Measurements from ENCODE around the gene OPALIN.

The OPALIN gene, protein sequence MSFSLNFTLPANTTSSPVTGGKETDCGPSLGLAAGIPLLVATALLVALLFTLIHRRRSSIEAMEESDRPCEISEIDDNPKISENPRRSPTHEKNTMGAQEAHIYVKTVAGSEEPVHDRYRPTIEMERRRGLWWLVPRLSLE

DNA sequence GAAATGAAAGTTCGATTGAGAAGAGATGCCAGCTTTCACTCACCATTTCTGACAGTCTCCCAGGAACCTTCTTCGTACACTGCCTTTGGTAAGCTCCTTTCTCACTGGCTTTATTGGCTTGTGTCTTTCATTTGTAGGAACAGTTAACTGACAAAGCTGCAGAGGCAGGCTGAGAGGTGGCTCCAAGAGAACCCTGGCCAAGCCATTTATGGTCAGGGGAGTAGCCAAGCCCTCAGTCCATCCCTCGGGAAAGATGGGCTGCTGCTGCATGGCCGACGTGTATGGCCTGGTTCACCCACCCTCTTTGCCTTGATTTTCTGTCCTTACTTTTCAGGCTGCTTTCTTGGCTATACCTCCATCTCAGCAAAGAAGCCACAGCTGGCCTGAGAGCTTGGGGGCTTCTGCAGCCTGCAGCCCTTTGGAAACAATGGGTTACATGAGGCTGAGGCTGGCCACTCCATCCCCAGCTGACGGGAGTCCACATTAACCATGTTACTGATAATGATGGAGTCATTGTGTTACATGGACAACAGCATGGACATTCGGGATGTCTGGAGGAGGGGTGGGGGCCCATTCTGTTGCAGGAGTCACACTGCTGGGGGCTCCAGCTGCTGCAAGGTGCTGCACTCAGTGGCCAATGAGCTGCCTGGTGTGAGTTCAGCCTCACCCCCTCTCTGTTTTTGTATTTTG is at the start of gene OPALIN:
TSS of gene OPALIN (minus strand) at position 152 of the 690 bp plus-strand sequence. CDS start at position 46, 106 bp downstream.
- DNase-seq, result no peak

DNA sequence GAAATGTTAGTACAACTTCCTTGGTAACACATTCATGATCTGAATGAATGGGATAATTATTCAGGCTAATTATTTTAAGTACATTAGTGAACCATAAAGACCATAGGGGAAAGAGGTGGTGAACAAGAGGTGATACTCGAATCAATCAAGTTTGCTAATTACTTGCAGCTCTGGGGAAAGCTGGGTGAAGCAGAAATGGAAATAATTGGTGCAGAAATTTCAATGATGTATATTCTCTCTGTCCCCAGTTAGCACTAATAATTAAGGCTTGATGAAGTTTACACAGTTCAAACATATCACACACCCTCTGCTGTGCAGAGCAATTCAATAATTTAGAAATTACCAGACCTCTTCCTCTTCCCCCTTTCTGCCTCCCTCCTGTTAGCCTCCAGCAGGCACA is 49.4 kb upstream of the OPALIN start:
- DNase-seq, result no peak

GRCh38 chr10:96407560-96408069 is 48.8 kb upstream of the OPALIN start:
- DNase-seq, result no peak

DNA sequence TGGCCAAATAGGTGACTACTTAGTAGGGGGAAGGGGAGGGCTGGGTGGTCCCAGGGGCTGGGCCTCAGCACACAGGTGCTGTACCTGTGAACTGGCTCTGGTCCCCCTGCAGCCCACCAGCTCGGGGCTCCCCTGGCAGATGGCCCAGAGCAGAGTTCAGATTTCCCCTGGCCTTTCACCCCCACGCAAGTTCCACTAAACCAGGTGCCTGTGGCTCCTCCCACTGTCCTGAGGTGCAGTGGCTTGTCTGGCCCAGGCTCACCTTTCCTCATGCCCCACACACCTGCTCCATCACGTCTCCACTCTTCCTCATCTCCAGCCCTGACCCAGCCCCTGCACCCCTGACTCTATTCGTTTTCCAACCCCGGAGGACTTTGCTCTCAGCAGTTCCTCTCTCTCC is 47.3 kb upstream of the OPALIN start:
- DNase-seq, result no peak

GRCh38 chr10:96402417-96403305 is 43.9 kb upstream of the OPALIN start:
- no peak for DNase-seq

GRCh38 chr10:96401036-96401435 is 42.2 kb upstream of the OPALIN start:
- no peak for DNase-seq

GRCh38 chr10:96400465-96400864 is 41.7 kb upstream of the OPALIN start:
- DNase-seq, result no peak

DNA sequence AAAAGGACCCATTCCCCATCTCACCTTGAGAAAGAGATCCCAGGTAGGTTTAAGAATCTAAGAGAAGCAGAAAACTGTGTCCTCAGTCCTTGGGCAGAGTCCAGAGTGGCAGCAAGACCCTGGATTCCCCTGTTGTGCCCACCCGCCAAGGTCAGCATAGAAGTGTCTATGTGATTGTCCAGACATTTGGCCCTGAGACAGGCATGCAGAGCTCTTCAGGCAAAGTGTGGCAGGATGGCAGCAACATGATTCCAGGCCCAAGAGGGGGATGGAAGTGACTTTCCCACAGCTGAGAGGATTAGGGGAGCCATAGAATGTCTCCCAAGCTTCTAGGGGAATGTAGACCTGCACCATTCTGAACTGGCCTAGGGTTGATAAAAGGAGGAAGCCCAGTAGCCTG is 39.1 kb upstream of the OPALIN start:
- no peak for DNase-seq

DNA sequence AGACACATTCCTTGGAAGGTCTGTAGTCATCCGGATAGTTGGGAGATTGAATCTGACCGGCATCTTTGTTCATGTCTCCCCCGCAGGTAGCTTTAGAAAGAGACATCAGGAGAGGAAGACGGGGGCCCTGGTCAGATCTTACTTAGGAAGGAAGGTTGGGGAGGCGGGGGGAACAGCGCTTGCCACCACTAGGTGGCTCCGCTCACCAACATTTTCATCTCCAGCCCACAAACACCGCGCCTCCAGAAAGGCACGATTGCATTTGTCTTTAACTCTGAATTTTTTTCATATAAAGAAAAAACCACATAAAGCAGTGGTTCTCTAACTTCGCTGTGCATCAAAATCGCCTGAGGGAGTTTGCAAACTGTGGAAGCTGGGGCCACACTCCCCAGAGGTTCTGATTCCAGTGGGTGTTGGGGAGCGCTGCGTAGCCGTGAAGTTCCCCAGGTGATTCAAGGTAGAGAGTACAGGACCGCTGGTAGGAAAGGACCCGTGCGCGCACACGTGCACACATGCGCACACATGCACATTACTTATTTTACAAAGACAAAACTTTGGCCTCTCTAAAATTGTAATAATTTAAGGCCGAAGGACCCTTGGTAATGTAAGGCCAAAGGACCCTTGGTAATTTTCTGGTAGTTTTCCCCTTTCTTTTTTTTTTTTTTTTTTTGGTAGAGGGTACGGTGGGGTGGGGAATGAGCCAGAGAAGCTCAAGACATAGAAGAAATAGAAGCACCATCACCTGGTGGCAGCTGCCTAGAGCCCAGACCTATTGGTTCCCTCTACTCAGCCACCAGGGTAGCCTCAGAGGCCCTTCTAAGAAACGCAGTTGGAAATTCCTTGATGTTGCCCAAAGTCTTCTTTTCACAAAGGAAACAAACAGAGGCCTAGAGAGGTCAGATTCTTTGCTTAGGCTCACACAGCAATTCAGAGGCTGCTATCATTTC is 37.4 kb upstream of the OPALIN start:
- DNase-seq, result peak; percentile 25

- DNase-seq, result no peak
Observed at GRCh38 chr10:96390460-96390864, 31.7 kb upstream of the OPALIN start.

DNA sequence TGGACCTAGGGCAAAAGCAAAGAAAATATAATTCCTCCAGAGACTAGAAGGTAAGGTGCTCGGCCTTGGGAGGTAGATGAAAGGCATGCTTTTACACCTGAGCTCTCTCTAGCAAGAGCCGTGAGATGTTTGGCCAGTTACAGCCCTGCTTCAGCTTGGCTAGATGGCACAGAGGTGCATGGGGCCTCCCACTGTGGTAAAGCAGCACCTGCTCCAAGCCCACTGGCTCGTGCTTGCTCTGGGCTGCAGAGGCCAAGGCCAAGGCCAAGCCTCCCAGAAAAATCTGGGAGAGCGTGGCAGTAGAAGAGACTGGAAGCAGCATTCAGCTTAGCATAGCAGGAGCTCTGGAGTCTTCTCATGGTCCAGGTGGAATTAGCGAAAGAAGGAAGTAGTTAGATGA is 31.0 kb upstream of the OPALIN start:
- no peak for DNase-seq

DNA sequence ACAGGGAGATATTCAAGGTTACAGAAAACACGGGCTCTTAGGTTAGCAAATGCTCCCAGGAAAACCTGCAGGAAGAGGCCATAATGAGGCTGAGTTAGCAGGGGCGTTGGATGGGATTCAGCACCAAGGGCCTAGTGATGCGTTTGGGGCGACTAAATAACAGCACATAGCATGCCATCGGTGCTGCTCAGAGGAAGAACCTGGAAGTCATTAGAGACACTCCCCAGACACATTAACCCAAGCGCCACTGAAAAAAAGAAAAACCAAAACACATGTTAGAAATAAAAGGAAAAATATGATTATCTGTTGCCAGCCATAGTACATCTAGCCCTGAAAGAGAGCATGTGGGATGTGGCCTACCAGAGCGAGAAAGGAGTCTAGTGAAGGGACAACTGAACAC is 28.8 kb upstream of the OPALIN start:
- no peak for DNase-seq

GRCh38 chr10:96387161-96387560 is 28.4 kb upstream of the OPALIN start:
- peak; percentile 10 for DNase-seq

- DNase-seq, result no peak
Observed at GRCh38 chr10:96384506-96384905, 25.7 kb upstream of the OPALIN start.

GRCh38 chr10:96380821-96381220 is 22.0 kb upstream of the OPALIN start:
- DNase-seq, result peak; percentile 9

GRCh38 chr10:96379758-96380157 is 21.0 kb upstream of the OPALIN start:
- no peak for DNase-seq

DNA sequence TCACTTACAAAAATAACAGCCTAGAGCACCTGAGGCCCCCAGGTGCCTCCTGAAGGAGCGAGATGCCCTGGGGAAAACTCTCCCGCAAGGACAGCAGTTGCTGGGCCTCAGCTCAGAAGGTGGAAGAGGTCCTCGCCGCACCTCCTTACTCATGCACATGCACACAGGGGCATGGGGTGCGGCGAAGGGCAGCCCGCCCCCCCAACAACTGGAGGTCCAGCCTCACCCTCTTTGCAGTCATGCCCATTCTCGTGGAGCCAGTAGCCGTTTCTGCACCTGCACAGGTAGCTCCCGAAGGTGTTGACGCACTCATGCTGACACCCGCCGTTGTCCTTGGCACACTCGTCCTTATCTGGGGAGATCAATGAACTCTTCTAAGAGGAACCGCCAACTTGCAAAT is 19.9 kb upstream of the OPALIN start:
- DNase-seq, result no peak

DNA sequence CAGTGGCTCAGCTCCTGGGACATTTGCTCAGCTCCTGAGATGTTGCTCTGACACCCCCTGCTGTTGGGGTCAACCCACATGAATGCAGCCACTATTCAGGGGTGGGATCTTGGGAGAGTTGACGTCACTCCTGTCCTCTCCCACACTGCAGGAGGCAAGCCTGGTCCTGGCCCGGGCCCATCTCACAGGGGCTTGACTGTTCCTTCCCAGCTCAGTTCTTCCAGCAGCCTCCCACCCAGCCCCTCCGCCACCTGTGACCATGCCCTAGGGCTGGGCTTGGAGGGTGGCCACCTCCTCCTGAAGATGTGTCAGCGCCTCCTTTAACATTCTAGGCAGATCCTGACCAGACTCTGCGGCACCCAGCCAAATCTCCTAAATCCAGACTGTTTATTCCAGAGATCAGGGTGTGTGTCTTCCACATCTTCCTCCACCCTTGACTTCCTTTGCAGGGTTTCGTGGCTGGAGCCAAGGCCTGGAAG is 19.1 kb upstream of the OPALIN start:
- no peak for DNase-seq

DNA sequence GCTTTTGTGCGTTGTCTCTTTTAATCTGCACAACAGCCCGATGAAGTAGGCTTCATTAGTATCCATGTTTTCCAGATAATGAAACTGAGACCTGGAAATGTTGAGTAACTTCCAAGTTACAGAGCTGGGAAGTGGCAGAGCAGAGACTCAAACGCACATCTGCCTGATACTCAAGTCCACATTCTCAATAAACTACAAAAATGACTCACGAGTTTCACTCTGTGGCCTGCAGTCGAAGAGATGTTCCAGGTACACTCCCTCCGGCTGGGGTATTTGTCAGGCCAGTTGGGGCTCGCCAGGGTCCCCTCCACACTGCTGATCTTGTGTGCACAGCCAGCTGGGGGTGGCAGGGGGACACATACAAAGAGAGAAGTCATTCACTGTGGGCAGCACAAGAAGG is 17.7 kb upstream of the OPALIN start:
- DNase-seq, result no peak

GRCh38 chr10:96374985-96375830 is 16.4 kb upstream of the OPALIN start:
- peak; percentile 73 for DNase-seq

DNA sequence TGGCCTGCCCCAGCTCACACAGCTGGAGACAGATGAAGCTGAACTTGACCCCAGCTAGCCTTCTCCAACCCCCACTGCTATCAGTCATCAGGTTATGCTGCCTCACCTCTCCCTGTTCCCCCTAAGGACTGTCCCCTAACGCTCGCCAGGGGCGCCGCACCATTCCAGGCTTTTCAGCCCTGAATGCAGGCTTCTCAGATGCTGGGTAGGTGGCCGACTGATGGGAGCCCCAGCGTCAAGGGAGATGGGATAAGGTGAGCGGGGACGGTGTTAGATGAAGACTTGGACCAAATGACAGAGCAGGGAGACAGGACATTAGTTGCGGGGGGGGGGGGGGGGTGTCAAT is 15.8 kb upstream of the OPALIN start:
- no peak for DNase-seq

GRCh38 chr10:96374004-96374403 is 15.2 kb upstream of the OPALIN start:
- no peak for DNase-seq
